Activated T-cell treated with anti-CD3 and anti-CD28 coated beads, Interleukin-2, amount 50 U/mL, for 4 hours (primary cell): ENCODE measurements around the gene TRIM33. TPM values are rescaled to one million over a fixed set of nuclear protein-coding genes. Genes with fewer than 3 reads are reported as not detected.

Experiments used
- ATAC-seq, 2 donors: fragments of 200-7000 bp; cut with Tn5 transposase; one replicate each; pipeline ENCODE4 v1.10.0; 2021
- DNase-seq: peaks from one replicate; pipeline ENCODE4 v3.0.0-alpha.2; 2020
- H3K27me3 Mint-ChIP-seq: one replicate; pipeline ENCODE4 v1.8.0; 2021; ENCODE audit warnings: low read depth, mixed read lengths
- H3K36me3 Mint-ChIP-seq: one replicate; pipeline ENCODE4 v1.8.0; 2022; ENCODE audit warnings: mixed read lengths; ENCODE audit not compliant: insufficient read depth
- H3K4me1 Mint-ChIP-seq: one replicate; pipeline ENCODE4 v1.8.0; 2021; ENCODE audit warnings: low read depth, mixed read lengths
- H3K4me3 Mint-ChIP-seq: one replicate; pipeline ENCODE4 v1.8.0; 2021; ENCODE audit warnings: mild to moderate bottlenecking, moderate library complexity, mixed read lengths
- H3K9me3 Mint-ChIP-seq: one replicate; pipeline ENCODE4 v1.8.0; 2021; ENCODE audit warnings: mixed read lengths
- total RNA-seq, 3 donors: library from RNA; stranded (reverse); gene quantifications; one replicate each; pipeline ENCODE4 v1.2.1, GENCODE V29; 2021

The TRIM33 gene
- total RNA-seq, 3 donors from 2014 or later: 30.0 to 33.0 (median 31.9) TPM

- no peak for ATAC-seq
Measured at GRCh38 chr1:114531094-114531493, 20.1 kb upstream of the TRIM33 start.

GRCh38 chr1:114530224-114530623 is 19.2 kb upstream of the TRIM33 start:
- ATAC-seq (no peak), DNase-seq (no peak)
- H3K36me3 Mint-ChIP-seq: no peaks in the 10 kb centered on the region
- no peaks in the 10 kb centered on the region for H3K27me3 Mint-ChIP-seq
- H3K4me3 Mint-ChIP-seq: no peak overlapping the region
- H3K4me1 Mint-ChIP-seq: no peaks in the 10 kb centered on the region
- no peaks in the 10 kb centered on the region for H3K9me3 Mint-ChIP-seq

More at GRCh38 chr1:114531094-114531493, 20.1 kb upstream of the TRIM33 start:
- Mint-ChIP-seq H3K4me3 (no peak overlapping the region), H3K27me3 (no peaks in the 10 kb centered on the region), H3K9me3 (no peaks in the 10 kb centered on the region), H3K4me1 (no peaks in the 10 kb centered on the region), H3K36me3 (no peaks in the 10 kb centered on the region)
- no peak for DNase-seq

- Mint-ChIP-seq H3K4me1 (no peaks in the 10 kb centered on the region), H3K4me3 (no peak overlapping the region), H3K9me3 (no peaks in the 10 kb centered on the region), H3K36me3 (no peaks in the 10 kb centered on the region), H3K27me3 (peaks cover 2% of the 10 kb centered on the region)
- no peak for ATAC-seq
- no peak for DNase-seq
Measured at GRCh38 chr1:114524944-114525343, 13.9 kb upstream of the TRIM33 start.

GRCh38 chr1:114522264-114522575 is 11.2 kb upstream of the TRIM33 start:
- no peak for ATAC-seq

GRCh38 chr1:114521396-114522263 is 10.6 kb upstream of the TRIM33 start:
- ATAC-seq: no peak
- no peaks in the 10 kb centered on the region for H3K9me3 Mint-ChIP-seq
- DNase-seq: no peak
- H3K36me3 Mint-ChIP-seq: no peaks in the 10 kb centered on the region
- peaks cover 8% of the 10 kb centered on the region for H3K27me3 Mint-ChIP-seq
- H3K4me3 Mint-ChIP-seq: no peak overlapping the region
- no peaks in the 10 kb centered on the region for H3K4me1 Mint-ChIP-seq

More at GRCh38 chr1:114522264-114522575, 11.2 kb upstream of the TRIM33 start:
- Mint-ChIP-seq H3K4me3 (no peak overlapping the region), H3K27me3 (peaks cover 8% of the 10 kb centered on the region), H3K36me3 (no peaks in the 10 kb centered on the region), H3K4me1 (no peaks in the 10 kb centered on the region), H3K9me3 (no peaks in the 10 kb centered on the region)
- no peak for DNase-seq

GRCh38 chr1:114517348-114517747 is 6.3 kb upstream of the TRIM33 start:
- no peak for ATAC-seq
- Mint-ChIP-seq H3K9me3 (no peaks in the 10 kb centered on the region), H3K27me3 (peaks cover 8% of the 10 kb centered on the region), H3K36me3 (peaks cover 2% of the 10 kb centered on the region), H3K4me3 (no peak overlapping the region), H3K4me1 (peaks cover 7% of the 10 kb centered on the region)
- no peak for DNase-seq

- Mint-ChIP-seq H3K4me1 (peaks cover 32% of the 10 kb centered on the region), H3K36me3 (peaks cover 2% of the 10 kb centered on the region), H3K4me3 (peak overlapping the region; percentile 99), H3K9me3 (no peaks in the 10 kb centered on the region), H3K27me3 (no peaks in the 10 kb centered on the region)
- ATAC-seq (no peak), DNase-seq (no peak)
Measured at GRCh38 chr1:114512595-114513280, 1.7 kb upstream of the TRIM33 start.

- DNase-seq: peak; percentile 23
- no peaks in the 10 kb centered on the region for H3K27me3 Mint-ChIP-seq
- ATAC-seq: peak; percentile 69 to 73
- H3K4me1 Mint-ChIP-seq: peaks cover 51% of the 10 kb centered on the region
- peak overlapping the region; percentile 89 for H3K4me3 Mint-ChIP-seq
- no peaks in the 10 kb centered on the region for H3K9me3 Mint-ChIP-seq
- peaks cover 11% of the 10 kb centered on the region for H3K36me3 Mint-ChIP-seq
Measured at GRCh38 chr1:114510274-114511031, 550 bp downstream of the TRIM33 start.

GRCh38 chr1:114509596-114510273 is 1.3 kb downstream of the TRIM33 start:
- Mint-ChIP-seq H3K27me3 (no peaks in the 10 kb centered on the region), H3K9me3 (no peaks in the 10 kb centered on the region), H3K4me3 (peak overlapping the region; percentile 89), H3K4me1 (peaks cover 57% of the 10 kb centered on the region), H3K36me3 (peaks cover 11% of the 10 kb centered on the region)
- DNase-seq (no peak), ATAC-seq (no peak)

GRCh38 chr1:114508386-114508898 is 2.6 kb downstream of the TRIM33 start:
- Mint-ChIP-seq H3K27me3 (no peaks in the 10 kb centered on the region), H3K36me3 (peaks cover 15% of the 10 kb centered on the region), H3K4me3 (peak overlapping the region; percentile 89), H3K9me3 (no peaks in the 10 kb centered on the region), H3K4me1 (peaks cover 68% of the 10 kb centered on the region)
- DNase-seq (no peak), ATAC-seq (no peak)

GRCh38 chr1:114507513-114507912 is 3.5 kb downstream of the TRIM33 start:
- Mint-ChIP-seq H3K4me3 (peak overlapping the region; percentile 54), H3K36me3 (peaks cover 14% of the 10 kb centered on the region)

GRCh38 chr1:114505148-114505561 is 5.8 kb downstream of the TRIM33 start:
- ATAC-seq (peak in 1 of 2 donors; percentile 34), DNase-seq (no peak)
- H3K36me3 Mint-ChIP-seq: peaks cover 14% of the 10 kb centered on the region
- H3K27me3 Mint-ChIP-seq: no peaks in the 10 kb centered on the region
- no peak overlapping the region for H3K4me3 Mint-ChIP-seq
- H3K9me3 Mint-ChIP-seq: no peaks in the 10 kb centered on the region
- H3K4me1 Mint-ChIP-seq: peaks cover 73% of the 10 kb centered on the region

More at GRCh38 chr1:114507513-114507912, 3.5 kb downstream of the TRIM33 start:
- H3K9me3 Mint-ChIP-seq: no peaks in the 10 kb centered on the region
- DNase-seq: no peak
- ATAC-seq: no peak
- H3K27me3 Mint-ChIP-seq: no peaks in the 10 kb centered on the region
- H3K4me1 Mint-ChIP-seq: peaks cover 64% of the 10 kb centered on the region

GRCh38 chr1:114503916-114504422 is 7.0 kb downstream of the TRIM33 start:
- no peaks in the 10 kb centered on the region for H3K9me3 Mint-ChIP-seq
- no peaks in the 10 kb centered on the region for H3K27me3 Mint-ChIP-seq
- peaks cover 68% of the 10 kb centered on the region for H3K4me1 Mint-ChIP-seq
- ATAC-seq: no peak
- no peak overlapping the region for H3K4me3 Mint-ChIP-seq
- H3K36me3 Mint-ChIP-seq: peaks cover 16% of the 10 kb centered on the region
- no peak for DNase-seq
